Measurements from ENCODE around the gene KCP. TPM values are rescaled to one million over a fixed set of nuclear protein-coding genes. Genes with fewer than 3 reads are reported as not detected.

The KCP gene
- total RNA-seq, 1 donor from 2014 or later: 5.1 TPM

GRCh38 chr7:128830231-128831177 is 80.0 kb downstream of the KCP start, which contains the start of gene FLNC:
FLNC (plus strand) TSS chr7:128830406; CDS start chr7:128830638, 232 bp downstream.
- DNase-seq (ENCODE audit: low spot score): peak; percentile 91

DNA sequence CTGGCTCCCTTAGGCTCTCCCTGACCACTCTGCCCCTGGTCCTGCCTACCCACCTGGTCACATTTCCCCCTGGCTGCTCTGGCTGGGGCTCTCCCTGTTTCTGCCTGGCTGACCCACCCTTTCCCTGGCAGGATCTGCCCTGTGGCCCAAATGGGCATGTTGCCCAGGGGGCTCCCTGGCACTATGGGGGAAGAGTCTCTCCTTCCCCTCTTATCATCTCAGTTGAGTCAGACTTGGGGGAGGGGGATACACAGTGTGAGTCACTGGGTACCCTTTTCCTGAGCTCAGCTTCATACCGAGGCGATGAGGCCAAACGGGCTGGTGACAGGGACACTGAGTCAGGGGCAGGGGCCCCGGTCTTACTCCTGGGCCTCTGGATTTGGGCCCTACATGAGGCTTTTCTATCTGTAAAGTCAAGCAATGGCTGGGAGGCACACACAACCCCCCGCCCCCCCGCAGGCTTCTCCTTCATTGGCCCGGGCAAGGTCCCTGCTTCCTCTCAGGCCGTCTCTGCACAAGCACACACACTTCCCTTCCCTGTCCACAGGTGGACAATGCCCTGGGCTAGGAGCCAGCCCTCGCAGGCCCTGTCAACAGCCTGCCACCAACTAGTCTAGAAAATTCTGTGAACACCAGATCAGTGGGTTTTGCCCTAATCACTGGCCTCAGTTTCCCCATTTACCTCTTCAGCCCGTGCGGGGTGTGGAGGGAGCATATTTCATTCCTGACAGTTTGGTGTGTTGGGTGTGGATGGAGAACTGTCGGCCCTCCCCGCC is 80.9 kb downstream of the KCP start:
- DNase-seq (ENCODE audit: low spot score): peak; percentile 80

- no peak for DNase-seq (ENCODE audit: low spot score)
Measured at GRCh38 chr7:128827971-128828711, 82.4 kb downstream of the KCP start.

GRCh38 chr7:128827248-128827958 is 83.1 kb downstream of the KCP start:
- DNase-seq (ENCODE audit: low spot score): no peak

GRCh38 chr7:128826916-128827247 is 83.6 kb downstream of the KCP start:
- DNase-seq (ENCODE audit: low spot score): no peak

Other genes with a start within 250 kb of the KCP start
- gene GARIN1A, start 238.4 kb downstream of the KCP start, total RNA-seq: 10.2 TPM
- 169 TPM for gene CALU, start 171.3 kb downstream of the KCP start, total RNA-seq
- not detected for gene OPN1SW, start 134.9 kb downstream of the KCP start, total RNA-seq
- gene CCDC136, start 118.7 kb downstream of the KCP start, total RNA-seq: 6.8 TPM
- gene FLNC, start 80.3 kb downstream of the KCP start, total RNA-seq: 16.2 TPM
- gene ATP6V1F, start 47.9 kb downstream of the KCP start, total RNA-seq: 160 TPM
- 17.3 TPM for gene IRF5, start 27.2 kb upstream of the KCP start, total RNA-seq
- 34.7 TPM for gene TNPO3, start 144.4 kb upstream of the KCP start, total RNA-seq
- gene TSPAN33, start 234.0 kb upstream of the KCP start, total RNA-seq: 9.7 TPM